ENCODE measurements around the gene TRPM8.

DNA sequence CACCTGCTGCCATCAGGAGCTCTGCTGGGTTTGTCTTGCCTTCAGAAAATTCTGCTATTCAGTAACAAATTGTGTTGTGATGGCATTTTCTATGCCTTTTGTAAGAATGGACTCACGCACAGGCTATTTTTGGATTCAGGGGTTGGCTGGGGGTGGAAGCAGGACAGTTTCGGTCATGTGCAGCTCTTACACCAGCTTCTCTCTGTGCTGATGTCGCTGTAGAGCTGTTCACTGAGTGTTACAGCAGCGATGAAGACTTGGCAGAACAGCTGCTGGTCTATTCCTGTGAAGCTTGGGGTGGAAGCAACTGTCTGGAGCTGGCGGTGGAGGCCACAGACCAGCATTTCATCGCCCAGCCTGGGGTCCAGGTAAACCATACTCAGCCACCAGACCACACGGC is 49.2 kb downstream of the TRPM8 start:
- TF ChIP-seq ZNF274 (IDR thresholded peaks at IDR 0.05; ENCODE audit: low read depth, low read length): no peak
- no peak for TF ChIP-seq YY1 (IDR thresholded peaks at IDR 0.05; ENCODE audit: insufficient read depth, insufficient read length)
- TF ChIP-seq SUZ12 (IDR thresholded peaks at IDR 0.05; ENCODE audit: extremely low read depth, insufficient read depth, insufficient read length): no peak

Measured in NT2/D1 (cell line).